Measurements from ENCODE around the gene CD163L1. TPM values are rescaled to one million over a fixed set of nuclear protein-coding genes. Genes with fewer than 3 reads are reported as not detected.
"Not testable (repeated sequence)": the region's sequence is repeated elsewhere in the genome, so short reads cannot be mapped to it uniquely, and the experiment has no call there.

Gene CD163L1
- total and polyA plus RNA-seq, 9 of the 15 experiments (the other 6 are each of a cell fraction or from before 2014, with no cell fraction given) = 0.54 to 9.2 (median 2.0) TPM

- in situ Hi-C loops (cut with MboI) = loop anchor here (10.0 kb wide), 1 partner anchor 63 kb away; no protein-coding TSS in a partner anchor
- H3K36me3 ChIP-seq (ENCODE audit: control insufficient read depth, insufficient read depth, low read length); H4K20me1 ChIP-seq (replicated peaks; ENCODE audit: control insufficient read depth, insufficient read depth, low read length); H3K27me3 ChIP-seq (ENCODE audit: control insufficient read depth in 2 of 2, insufficient read depth in 2 of 2, low read length in 2 of 2); BruUV-seq (replicated peaks); H3K4me1 ChIP-seq (replicated peaks in 1 of 2; ENCODE audit: control insufficient read depth in 2 of 2, insufficient read depth in 2 of 2, low read length in 2 of 2); intact Hi-C loops (cut with micrococcal nuclease); H3K9me1 ChIP-seq (ENCODE audit: control insufficient read depth, insufficient read depth, low read length); H3K4me2 ChIP-seq (ENCODE audit: insufficient read depth, low read length); H3K9ac ChIP-seq (ENCODE audit: insufficient read depth in 1 of 2, low read depth in 2 of 2, low read length in 2 of 2); FAIRE-seq; DNase-seq (ENCODE audit: extremely low read depth in 1 of 4, low spot score in 3 of 4); H3K27ac ChIP-seq (ENCODE audit: extremely low read depth, low read depth, low read length); H3K9me3 ChIP-seq (replicated peaks; ENCODE audit: control insufficient read depth, insufficient read depth, low read depth, low read length); ATAC-seq; H3K4me3 ChIP-seq; H3K79me2 ChIP-seq (ENCODE audit: control insufficient read depth, insufficient read depth, low read length); POLR2A ChIA-PET; H2AFZ ChIP-seq (ENCODE audit: low read depth, low read length); TF ChIP-seq ZBTB40 (CRISPR knock-in tag; IDR thresholded peaks at IDR 0.05); REST (CRISPR knock-in tag; IDR thresholded peaks at IDR 0.05; ENCODE audit: low read depth): not testable (repeated sequence)
- TF ChIP-seq ZBTB40 (IDR thresholded peaks at IDR 0.05) (peak; percentile 76), REST (IDR thresholded peaks at IDR 0.05; ENCODE audit: borderline replicate concordance) (peak; percentile 55; the same call in 1 of the 2 replicates)
- WGBS (ENCODE audit: insufficient coverage, low coverage, missing lambda C conversion rate) = 11% methylated on average over 3 of the region's 3 CpGs
- CTCF ChIA-PET (ENCODE audit: low intra/inter-chr PET ratio) = interaction anchor here (1.1 kb wide), 1 partner anchor 216 kb away, joined by 3 read pairs; no protein-coding TSS in a partner anchor
Observed at GRCh38 chr12:7437494-7437893, 6.5 kb downstream of the CD163L1 start.

Measured in K562 (cell line).